Peyer's patch (tissue), 4 donors: ENCODE measurements around the gene OXLD1.

Experiments
- CTCF ChIP-seq, 6 experiments: fragments of 450-650 bp in 4 of 6; fragments of 200-600 bp in 2 of 6; sonication (generic) in 1 of 6; IDR thresholded peaks; one replicate each; pipeline ENCODE4 v1.5.1; 2017 to 2019; ENCODE audit warnings: antibody characterized with exemption in 6 of 6, mild to moderate bottlenecking in 3 of 6, moderate library complexity in 1 of 6
- POLR2A ChIP-seq, 2 donors: fragments of 450-650 bp; IDR thresholded peaks; one replicate each; pipeline ENCODE4 v1.5.1; 2017; ENCODE audit warnings: antibody characterized with exemption in 2 of 2, mild to moderate bottlenecking in 2 of 2, moderate library complexity in 2 of 2

GRCh38 chr17:81707725-81708646 is 41.6 kb upstream of the OXLD1 start:
- no peak for TF ChIP-seq POLR2A (IDR thresholded peaks at IDR 0.05)
- no peak for TF ChIP-seq CTCF (IDR thresholded peaks at IDR 0.05)
